Effector memory CD8-positive, alpha-beta T cell (primary cell): ENCODE results near the gene FMNL2.
"Not testable (repeated sequence)": the region's sequence is repeated elsewhere in the genome, so short reads cannot be mapped to it uniquely, and the experiment has no call there.

Experiments used
- ATAC-seq: fragments of 150-1000 bp; cut with Tn5 transposase; replicated peaks from 2 replicates; pipeline ENCODE4 v1.10.0; 2021; ENCODE audit warnings: mild to moderate bottlenecking, moderate library complexity
- DNase-seq, 3 experiments: peaks; one replicate each; pipeline ENCODE4 v3.0.0; 2021
- H3K27ac Mint-ChIP-seq, 2 donors: one replicate each; pipeline ENCODE4 v1.8.0; 2022; ENCODE audit warnings: mild to moderate bottlenecking in 2 of 2, mixed read lengths in 2 of 2, moderate library complexity in 2 of 2
- H3K27me3 Mint-ChIP-seq, 2 donors: one replicate each; pipeline ENCODE4 v1.8.0; 2022; ENCODE audit warnings: mixed read lengths in 2 of 2
- H3K36me3 Mint-ChIP-seq: one replicate; pipeline ENCODE4 v1.8.0; 2022; ENCODE audit warnings: mild to moderate bottlenecking, moderate library complexity, mixed read lengths; ENCODE audit not compliant: insufficient read depth
- H3K4me1 Mint-ChIP-seq, 2 donors: one replicate each; pipeline ENCODE4 v1.8.0; 2022; ENCODE audit warnings: low read depth in 2 of 2, mixed read lengths in 2 of 2
- H3K4me3 Mint-ChIP-seq, 2 donors: one replicate each; pipeline ENCODE4 v1.8.0; 2022; ENCODE audit warnings: mild to moderate bottlenecking in 2 of 2, mixed read lengths in 2 of 2, moderate library complexity in 2 of 2
- H3K9me3 Mint-ChIP-seq, 2 donors: one replicate each; pipeline ENCODE4 v1.8.0; 2022; ENCODE audit warnings: mixed read lengths in 2 of 2

Gene FMNL2

DNA sequence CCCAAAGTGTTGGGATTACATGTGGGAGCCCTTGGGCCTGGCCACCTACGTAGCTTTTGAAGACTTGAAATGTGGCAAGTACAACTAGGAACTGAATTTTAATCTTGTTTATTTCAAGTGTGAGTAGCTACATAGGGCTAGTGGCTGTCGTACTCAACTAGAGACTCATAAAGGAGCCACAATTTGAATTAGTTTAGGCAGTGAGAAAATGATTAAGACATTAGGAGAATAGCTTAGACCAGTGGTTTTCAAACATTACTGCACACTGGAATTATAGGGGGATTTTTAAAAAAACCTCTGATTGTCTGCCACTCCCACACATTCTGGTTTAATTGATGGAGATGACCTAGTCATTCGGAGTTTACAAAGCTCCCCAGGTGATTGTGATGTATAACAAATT, 127.1 kb downstream of the FMNL2 start:
- no peaks in the 10 kb centered on the region for H3K4me1 Mint-ChIP-seq
- ATAC-seq (no peak), DNase-seq (no peak)
- no peak overlapping the region for H3K27ac Mint-ChIP-seq
- peaks cover 24 to 31% of the 10 kb centered on the region in 2 donors for H3K27me3 Mint-ChIP-seq
- no peak overlapping the region for H3K4me3 Mint-ChIP-seq
- no peaks in the 10 kb centered on the region for H3K36me3 Mint-ChIP-seq
- H3K9me3 Mint-ChIP-seq = no peaks in the 10 kb centered on the region

DNA sequence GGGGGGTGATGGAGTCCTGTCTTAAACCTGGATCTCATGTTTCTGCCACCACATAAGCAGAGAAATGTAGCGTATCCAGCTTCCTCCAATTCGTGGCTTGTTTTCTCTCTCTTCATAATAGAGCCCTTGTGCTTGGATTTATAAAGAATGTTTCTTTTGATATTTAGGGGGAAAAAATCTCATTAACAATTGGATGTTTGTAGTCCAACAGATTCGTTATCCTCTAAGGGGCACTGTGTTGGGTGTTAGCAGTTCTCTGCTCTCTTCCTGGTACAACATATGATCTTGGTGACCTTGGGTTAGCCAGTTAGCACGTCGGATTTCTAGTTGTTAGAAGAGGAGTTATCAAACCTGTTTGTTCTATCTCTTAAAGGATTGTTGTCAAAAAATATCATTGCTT, 127.8 kb downstream of the FMNL2 start:
- Mint-ChIP-seq H3K27ac (no peak overlapping the region), H3K4me3 (no peak overlapping the region), H3K4me1 (no peaks in the 10 kb centered on the region), H3K36me3 (no peaks in the 10 kb centered on the region), H3K9me3 (no peaks in the 10 kb centered on the region), H3K27me3 (peaks cover 24 to 36% of the 10 kb centered on the region in 2 donors)
- no peak for ATAC-seq
- DNase-seq = no peak

DNA sequence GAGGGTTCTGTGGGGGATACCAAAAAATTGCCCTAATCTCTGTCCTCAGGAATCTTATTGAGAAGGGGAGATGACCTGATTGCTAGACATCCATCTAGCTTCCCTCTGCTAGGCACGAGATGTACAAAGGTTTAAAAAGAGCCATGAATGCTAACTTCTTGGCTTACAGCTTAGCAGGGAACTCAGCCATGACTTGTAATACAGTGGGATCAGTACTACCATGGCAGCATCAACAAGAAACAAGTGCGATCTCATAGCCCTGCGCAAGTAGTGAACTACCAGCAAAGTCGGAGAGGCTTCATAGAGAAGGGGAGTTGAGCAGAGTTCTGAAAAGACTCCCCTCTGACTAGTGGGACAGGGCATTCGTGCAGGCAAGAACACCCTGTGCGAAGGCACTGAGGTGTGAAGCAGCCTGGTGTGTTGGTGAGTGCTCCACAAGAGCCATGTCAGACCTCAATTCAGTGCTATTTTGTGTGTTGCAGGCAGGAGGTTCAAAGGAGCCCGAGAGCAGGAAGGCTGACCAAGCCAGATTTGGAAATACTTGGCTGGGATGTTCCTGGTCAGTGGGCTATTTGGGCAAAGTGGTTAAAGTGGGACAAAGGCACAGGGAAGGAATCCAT, 130.0 kb downstream of the FMNL2 start:
- H3K9me3 Mint-ChIP-seq = no peaks in the 10 kb centered on the region
- ATAC-seq (no peak), DNase-seq (no peak)
- peaks cover 2 to 5% of the 10 kb centered on the region in 2 donors for H3K4me1 Mint-ChIP-seq
- no peak overlapping the region for H3K4me3 Mint-ChIP-seq
- H3K36me3 Mint-ChIP-seq = no peaks in the 10 kb centered on the region
- peaks cover 24 to 26% of the 10 kb centered on the region in 2 donors for H3K27me3 Mint-ChIP-seq
- no peak overlapping the region for H3K27ac Mint-ChIP-seq

DNA sequence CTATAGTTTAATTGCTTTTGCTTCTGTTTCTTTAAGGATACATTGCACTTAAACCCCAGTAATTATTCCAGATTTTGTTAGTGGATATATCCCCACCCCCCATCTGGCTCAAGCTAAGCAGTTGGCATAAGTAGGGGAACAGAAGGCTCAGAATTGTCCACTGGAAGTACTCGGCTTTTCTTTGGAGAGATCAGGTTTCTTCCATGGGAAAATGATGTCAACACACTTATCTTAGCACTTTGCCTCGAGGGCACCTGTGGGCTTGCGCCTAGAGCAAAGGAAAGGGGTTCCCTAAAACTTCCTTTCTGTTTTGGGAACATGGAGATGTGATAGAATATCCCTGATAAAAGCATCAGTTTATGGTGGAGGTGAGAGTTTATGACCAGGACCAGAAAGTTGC, 130.6 kb downstream of the FMNL2 start:
- Mint-ChIP-seq H3K4me3 (no peak overlapping the region), H3K36me3 (no peaks in the 10 kb centered on the region), H3K27me3 (peaks cover 24 to 26% of the 10 kb centered on the region in 2 donors), H3K9me3 (no peaks in the 10 kb centered on the region), H3K27ac (no peak overlapping the region), H3K4me1 (peaks cover 2 to 5% of the 10 kb centered on the region in 2 donors)
- no peak for DNase-seq
- no peak for ATAC-seq

DNA sequence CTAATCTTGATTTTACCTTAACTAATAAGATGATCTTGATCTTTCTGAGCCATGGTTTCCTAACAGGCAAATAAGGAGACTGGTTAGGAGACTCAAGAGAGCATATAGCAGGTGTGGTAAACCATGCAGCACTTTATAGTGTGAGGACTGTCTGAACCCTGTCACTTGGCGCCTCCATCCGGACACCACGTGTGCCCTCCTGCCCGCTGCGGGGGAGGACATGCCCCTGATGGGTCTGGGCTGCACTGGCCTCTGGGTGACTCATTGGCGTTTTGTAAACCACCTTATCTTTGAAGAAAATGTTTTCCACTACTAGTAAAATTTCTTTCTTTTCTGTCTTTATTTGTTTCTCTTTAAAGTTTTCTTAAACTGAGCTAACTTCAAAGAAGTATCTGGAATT, 131.1 kb downstream of the FMNL2 start:
- H3K9me3 Mint-ChIP-seq = no peaks in the 10 kb centered on the region
- peaks cover 2 to 5% of the 10 kb centered on the region in 2 donors for H3K4me1 Mint-ChIP-seq
- DNase-seq (no peak), ATAC-seq (no peak)
- H3K27ac Mint-ChIP-seq = no peak overlapping the region
- no peaks in the 10 kb centered on the region for H3K36me3 Mint-ChIP-seq
- peaks cover 24 to 26% of the 10 kb centered on the region in 2 donors for H3K27me3 Mint-ChIP-seq
- no peak overlapping the region for H3K4me3 Mint-ChIP-seq

DNA sequence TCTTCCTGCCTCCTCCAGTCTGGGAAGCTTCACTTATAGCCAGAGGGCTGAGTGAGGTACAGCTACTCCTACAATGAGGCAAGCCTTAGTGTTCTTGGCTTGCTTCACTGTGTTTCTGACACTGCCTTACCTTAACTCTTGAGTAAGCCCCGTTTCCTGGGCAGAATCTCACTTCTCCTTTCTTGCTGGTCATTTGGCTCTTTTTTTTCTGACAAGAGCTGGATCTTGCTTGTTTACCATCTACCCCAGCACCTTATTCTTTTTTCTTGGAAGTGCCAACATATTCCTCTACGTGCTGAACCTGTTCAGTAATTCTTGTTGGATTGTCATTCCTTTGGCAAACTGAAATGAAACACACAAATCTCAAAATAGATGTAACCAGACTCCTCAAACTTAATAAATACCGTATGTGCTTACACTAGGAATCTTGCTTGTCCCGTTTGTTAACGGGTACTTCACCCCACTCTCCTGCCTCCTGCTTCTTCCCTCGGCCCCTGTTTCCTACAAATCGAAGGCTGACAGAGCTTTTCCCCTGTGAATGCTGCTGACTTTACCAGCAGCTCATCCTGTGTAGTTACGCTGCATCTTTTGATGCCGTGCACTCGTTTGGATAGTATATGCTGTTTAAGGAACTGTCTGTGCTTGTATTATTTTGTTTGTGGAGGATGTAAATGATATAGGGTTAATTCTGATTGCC, 132.2 kb downstream of the FMNL2 start:
- DNase-seq = no peak
- Mint-ChIP-seq H3K9me3 (no peaks in the 10 kb centered on the region), H3K4me3 (no peak overlapping the region), H3K27me3 (peaks cover 22 to 26% of the 10 kb centered on the region in 2 donors), H3K36me3 (no peaks in the 10 kb centered on the region), H3K27ac (no peak overlapping the region), H3K4me1 (peaks cover 2 to 5% of the 10 kb centered on the region in 2 donors)
- ATAC-seq = no peak

DNA sequence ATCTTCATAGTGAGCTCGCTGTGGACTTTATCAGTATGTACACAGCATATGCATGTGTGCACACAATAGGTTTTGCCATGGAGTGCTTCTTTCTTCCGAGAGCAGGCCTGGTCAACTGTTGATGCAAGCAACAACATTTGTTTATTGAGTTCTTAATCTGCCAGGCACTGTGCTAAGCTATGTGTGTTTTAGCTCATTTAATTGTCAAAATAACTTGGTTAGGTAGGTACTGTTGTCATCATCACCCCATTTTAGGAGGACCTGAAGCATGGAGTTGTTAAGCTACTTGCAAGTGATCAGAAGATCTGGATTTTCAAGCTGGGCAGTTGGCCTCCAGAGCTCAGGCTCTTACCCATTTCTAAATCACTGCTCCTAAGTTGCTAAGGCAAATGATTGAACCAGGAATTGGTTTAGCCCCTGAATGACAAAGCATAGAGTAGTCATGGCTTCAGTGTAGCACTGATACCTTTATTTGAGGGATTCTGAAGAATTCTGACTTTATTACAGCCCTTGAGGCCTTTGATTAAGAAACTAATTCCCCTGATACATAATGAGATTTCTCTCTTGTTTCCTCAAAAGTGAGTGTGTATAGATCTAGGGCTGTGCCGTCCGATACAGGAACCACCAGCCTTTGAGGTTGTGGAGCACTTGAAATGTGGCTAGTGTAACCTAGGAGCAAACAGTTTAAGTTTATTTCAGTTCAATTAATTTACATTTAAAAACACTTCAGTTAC, 132.9 kb downstream of the FMNL2 start:
- DNase-seq (no peak), ATAC-seq (no peak)
- Mint-ChIP-seq H3K4me1 (peaks cover 2 to 5% of the 10 kb centered on the region in 2 donors), H3K36me3 (no peaks in the 10 kb centered on the region), H3K9me3 (no peaks in the 10 kb centered on the region), H3K4me3 (no peak overlapping the region), H3K27ac (no peak overlapping the region), H3K27me3 (peaks cover 16 to 26% of the 10 kb centered on the region in 2 donors)

DNA sequence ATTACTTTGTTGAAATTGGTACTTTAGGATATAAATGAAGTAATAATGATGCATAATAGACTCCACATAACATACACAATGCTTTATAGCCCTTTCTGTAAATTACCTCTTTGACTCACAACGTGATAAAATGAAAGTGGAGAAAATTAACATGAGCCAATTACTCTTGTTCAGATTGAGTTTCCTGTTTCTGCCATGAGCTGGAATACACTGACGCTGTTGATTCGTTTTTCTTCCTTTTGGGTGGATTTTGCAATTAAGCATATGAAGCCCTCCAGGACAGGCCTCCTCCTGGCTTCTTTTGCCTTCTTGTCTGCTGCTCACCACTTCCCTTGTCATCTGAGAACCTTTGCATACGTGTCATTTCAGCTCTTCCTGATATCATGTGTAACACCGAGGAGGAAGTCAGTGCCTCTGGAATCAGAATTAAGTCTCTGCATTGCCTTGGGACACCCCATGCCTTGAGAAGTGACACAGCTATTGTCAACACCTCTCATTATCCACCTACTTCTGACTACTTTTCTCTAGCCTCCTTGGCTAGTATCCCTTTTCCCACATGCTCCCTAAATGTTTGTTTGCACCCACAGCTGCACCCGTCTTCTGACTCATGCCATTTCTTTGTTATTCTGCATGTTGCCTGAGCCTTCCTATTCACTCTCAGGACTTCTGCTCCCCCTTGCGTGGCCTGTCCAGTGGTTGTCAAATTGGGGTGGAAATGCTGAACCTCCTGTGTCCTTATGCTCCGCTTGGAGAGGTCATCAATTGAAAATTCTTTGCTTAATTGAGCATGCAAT, 134.1 kb downstream of the FMNL2 start:
- Mint-ChIP-seq H3K4me3 (no peak overlapping the region), H3K36me3 (no peaks in the 10 kb centered on the region), H3K27me3 (peaks cover 15 to 19% of the 10 kb centered on the region in 2 donors), H3K27ac (no peak overlapping the region), H3K9me3 (no peaks in the 10 kb centered on the region), H3K4me1 (peaks cover 2 to 5% of the 10 kb centered on the region in 2 donors)
- DNase-seq (no peak), ATAC-seq (no peak)

DNA sequence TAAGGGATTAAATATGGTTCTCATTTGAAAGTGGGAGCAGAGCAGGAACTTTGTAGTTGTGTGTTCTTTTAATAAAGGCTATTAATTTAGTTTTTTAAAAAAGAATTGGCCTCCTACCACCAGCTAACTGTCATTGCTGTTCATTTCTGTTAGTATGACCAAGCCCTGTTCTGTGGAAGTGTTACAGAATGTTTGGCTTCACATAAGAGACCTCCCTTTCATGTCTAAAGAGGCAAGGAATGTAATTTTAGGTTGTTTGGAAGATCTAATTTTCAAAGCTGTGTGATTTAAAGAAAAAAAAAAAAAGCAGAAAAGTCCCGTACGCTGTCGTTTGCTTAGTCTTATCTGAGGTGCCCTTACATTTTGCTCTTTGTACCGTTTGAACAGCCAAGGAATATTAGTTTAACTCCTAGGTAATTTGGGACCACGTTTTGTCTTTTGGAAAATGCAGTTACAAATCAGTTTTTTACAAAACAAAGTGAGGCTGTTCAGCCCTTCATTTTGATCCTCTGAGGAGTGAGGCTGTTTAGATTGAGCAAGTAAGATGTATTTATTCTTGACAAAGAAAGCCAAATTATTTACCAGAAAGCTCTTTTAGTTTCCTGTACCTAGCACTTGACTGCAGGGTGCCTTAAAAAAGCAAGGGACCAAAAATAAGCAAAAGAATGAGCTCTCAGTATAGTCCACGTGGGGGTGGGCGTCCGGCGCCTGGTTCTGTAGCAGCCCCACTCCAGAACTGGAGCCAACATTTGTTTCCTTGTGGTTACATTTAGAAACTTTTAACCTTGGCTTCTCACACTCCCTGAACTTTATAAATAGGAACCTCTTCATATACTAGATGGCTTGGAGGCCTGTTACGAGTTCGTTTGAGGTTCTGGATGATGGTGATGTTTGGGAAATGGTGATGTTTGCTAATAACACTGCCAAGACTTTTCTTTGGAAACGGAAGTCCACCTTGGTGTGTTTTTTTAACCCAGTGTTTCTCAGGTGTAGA, 136.2 kb downstream of the FMNL2 start:
- Mint-ChIP-seq H3K27ac (no peak overlapping the region), H3K4me3 (no peak overlapping the region), H3K27me3 (peaks cover 3 to 5% of the 10 kb centered on the region in 2 donors), H3K9me3 (no peaks in the 10 kb centered on the region), H3K36me3 (no peaks in the 10 kb centered on the region), H3K4me1 (peaks cover 2 to 5% of the 10 kb centered on the region in 2 donors)
- no peak for ATAC-seq
- no peak for DNase-seq

DNA sequence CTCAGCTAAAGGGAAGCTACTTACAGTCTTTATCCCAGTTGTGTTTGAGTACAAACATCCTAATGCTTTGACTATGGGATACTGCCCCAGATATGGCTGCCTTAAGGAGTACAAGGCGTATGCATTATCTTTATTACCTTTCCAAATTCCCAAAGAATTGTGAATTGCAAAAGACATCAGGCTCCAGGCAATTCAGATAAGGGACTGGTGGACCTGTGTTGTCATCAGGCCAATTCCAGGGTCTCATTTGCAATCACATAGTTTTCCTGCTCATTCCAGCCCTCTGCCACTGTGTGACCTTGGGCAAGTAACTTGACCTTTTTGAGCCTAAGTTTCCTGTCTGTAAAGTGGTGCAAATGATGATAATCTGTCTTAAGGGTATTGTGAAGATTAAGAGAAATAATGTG, 137.5 kb downstream of the FMNL2 start:
- Mint-ChIP-seq H3K27ac (no peak overlapping the region), H3K4me3 (no peak overlapping the region), H3K4me1 (peaks cover 2 to 5% of the 10 kb centered on the region in 2 donors), H3K27me3 (peaks cover 1 to 8% of the 10 kb centered on the region in 2 donors), H3K36me3 (no peaks in the 10 kb centered on the region), H3K9me3 (no peaks in the 10 kb centered on the region)
- DNase-seq (no peak), ATAC-seq (no peak)

DNA sequence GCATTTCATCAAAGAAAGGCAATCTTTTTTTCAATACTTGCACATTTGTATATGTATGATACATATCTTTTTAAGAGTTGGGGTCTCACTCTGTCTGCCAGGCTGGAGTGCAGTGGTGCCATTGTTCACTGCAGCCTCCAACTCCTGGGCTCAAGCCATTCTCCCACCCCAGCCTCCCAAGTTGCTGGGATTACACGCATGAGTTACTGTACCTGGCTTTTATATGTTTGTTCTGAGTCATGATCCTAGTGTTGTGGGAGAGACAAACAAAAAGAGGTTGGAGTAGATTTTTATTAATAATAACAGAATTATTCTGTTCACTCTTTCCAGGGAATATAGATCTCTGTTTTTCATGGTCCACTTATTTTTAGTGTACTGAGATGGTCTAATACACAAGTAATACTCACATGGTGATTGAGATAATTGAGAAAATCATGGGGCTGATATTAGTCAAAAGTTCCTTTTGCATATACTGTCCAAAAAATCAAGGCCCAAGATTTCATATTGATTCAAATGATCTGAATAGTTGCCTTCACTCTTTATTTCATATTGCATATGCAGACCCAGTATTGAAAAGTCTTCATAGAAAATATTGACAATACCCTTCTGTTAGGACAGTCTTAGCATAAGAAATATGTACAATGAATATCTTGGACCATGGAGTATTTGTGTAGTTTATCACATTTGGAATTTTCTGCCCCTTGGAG, 138.3 kb downstream of the FMNL2 start:
- Mint-ChIP-seq H3K4me1 (peaks cover 2 to 5% of the 10 kb centered on the region in 2 donors), H3K9me3 (no peaks in the 10 kb centered on the region), H3K36me3 (no peaks in the 10 kb centered on the region), H3K4me3 (no peak overlapping the region), H3K27ac (no peak overlapping the region), H3K27me3 (peaks cover 0 to 8% of the 10 kb centered on the region in 2 donors)
- ATAC-seq = no peak
- no peak for DNase-seq

DNA sequence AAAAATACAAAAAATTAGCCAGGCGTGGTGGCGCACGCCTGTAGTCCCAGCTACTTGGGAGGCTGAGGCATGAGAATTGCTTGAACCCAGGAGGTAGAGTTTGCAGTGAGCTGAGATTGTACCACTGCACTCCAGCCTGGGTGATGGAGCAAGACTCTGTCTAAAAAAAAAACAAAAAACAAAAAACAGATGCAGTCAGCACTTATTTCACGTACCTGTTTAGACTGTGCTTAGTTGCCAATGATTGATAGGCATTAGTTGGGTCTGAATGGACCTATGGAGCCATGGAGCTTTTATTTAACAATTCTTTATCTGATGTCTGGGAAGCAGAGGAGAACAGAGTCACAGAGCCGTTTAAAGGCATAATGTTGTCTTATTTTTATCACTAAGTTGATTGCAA, 139.5 kb downstream of the FMNL2 start:
- H3K36me3 Mint-ChIP-seq = not testable (repeated sequence)

More for the DNA sequence above, 139.5 kb downstream of the FMNL2 start:
- not testable (repeated sequence) for H3K27me3 Mint-ChIP-seq, H3K9me3 Mint-ChIP-seq, H3K4me1 Mint-ChIP-seq, H3K4me3 Mint-ChIP-seq, DNase-seq, H3K27ac Mint-ChIP-seq, ATAC-seq
